SIG-M5 (cell line): Measurements from ENCODE around the gene DSG2.

Experiments
- DNase-seq: peaks from one replicate; lab custom pipeline; 2025; lab: John Stamatoyannopoulos, UW

DSG2 gene

DNA sequence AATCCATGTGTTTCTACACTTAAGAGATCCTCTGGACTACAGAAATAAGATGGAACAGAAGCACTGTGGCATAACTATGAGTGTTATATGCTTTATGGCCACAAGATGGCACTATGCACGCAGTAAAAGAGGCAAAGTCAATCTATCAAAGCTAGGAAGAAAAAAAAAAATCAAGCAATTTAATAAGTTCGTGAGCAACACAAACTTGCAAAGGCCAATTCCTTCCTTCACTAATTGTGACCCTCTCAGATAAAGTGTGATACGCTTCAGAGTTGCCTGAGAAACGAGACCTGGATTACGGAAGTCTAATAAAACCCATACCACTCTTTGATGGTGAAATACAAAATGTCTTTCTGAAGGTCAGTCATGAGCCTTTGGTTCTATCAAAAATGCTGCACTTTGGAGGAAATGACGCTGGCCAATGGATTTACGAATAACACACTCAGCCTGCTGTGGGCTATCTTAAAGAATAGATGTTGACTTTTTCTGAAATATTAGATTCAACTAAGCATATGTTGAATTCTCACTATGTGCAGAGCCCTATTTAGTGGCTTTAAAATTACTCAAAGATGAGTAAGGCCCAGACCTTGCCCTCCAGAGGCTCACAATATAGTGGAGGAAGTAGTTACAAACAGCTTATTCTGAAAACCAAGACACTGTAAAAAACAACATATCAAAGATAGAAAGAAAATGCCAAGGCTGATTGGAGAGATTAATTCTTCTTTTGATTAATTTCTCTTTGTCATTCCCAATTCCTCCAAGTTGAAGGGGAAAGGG, 58.2 kb downstream of the DSG2 start:
- DNase-seq: no peak

DNA sequence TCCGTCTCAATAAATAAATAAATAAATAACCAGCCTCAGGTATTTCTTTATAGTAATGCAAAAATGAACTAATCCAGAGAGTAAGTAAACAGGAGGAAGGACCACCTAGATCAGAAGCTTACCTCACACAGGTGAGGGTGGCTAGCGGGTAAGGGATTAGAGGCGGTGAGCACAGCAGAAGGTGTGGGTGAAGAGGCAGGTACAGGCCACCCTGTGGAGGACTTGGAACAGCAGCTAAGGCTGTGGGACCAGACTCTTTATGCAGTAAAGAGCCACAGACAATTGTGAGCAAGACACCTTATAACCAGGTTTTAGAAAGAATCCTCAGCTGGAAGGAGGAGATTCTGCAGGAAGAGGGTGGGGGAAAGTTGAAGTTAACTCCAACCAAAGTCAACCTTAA, 59.5 kb downstream of the DSG2 start:
- DNase-seq: no peak

DNA sequence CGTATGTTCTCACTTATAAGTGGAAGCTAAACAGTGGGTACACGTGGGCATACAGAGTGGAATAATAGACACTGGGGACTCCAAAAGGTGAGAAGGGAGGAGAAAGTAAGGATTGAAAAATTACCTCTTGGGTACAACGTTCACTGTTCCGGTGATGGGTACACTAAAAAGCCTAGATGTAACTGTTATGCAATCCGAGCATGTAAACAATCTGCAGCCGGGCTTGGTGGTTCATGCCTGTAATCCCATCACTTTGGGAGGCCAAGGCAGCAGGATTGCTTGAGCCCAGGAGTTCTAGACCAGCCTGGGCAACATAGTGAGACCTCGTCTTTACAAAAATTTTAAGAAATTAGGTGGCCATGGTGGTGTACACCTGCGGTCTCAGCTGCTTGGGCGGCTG, 60.6 kb downstream of the DSG2 start:
- no peak for DNase-seq

DNA sequence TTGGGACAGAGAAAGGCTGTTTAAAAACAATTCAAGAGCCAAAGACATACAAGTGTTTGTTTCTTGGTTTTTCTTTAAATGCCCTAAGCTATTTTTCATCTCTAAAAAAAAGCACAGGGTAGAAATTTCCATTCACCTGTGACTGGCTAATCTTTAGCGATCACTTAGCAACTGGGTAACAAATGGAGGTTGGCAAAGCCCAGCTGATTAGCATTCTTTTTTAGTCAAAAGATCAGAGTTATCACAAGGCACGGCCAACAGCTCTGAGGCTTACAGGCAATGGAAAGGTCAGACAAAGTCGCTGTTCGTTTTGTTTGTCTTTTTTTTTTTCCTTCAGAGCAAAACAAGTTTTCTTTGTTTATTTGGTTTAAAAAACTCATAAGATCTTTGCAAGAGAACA, 64.7 kb downstream of the DSG2 start:
- DNase-seq: no peak

DNA sequence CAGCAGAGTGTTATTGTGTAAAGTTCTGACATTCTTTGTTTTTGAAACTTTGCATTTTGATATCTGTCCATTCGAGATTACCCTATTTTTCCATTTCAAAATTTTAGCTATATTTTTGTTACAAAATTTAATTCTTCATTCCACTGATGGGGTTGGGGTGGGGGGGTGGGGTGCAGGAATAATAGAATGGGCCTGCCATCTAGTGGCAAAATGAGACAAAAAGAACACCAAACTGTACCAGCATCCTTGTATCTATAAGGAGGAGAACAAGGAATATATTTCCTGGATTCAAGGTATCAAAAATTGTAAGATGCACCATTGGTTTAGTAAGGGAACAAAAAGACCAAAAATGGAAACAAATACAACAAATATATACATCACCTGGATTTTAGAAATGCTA, 65.8 kb downstream of the DSG2 start:
- DNase-seq: no peak

DNA sequence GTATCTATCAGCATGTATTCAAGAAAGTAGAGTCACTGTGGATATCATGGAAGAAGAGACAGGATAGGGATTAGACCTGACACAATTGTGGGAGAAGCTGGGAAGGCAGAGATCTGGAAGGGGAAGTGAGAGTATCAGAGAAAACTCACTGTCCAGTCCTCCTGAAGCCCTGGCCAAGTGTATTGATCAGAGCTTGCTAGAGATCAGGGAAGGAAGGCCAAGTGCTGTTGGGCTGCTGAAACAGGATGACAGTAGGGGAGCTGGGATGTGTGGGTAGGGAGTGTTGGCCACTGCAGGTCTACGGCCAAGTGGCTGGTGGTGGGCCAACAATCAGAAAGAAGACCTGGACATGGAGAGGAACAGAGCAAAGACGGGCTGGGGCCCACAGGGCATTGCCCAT, 67.4 kb downstream of the DSG2 start:
- DNase-seq: no peak

DNA sequence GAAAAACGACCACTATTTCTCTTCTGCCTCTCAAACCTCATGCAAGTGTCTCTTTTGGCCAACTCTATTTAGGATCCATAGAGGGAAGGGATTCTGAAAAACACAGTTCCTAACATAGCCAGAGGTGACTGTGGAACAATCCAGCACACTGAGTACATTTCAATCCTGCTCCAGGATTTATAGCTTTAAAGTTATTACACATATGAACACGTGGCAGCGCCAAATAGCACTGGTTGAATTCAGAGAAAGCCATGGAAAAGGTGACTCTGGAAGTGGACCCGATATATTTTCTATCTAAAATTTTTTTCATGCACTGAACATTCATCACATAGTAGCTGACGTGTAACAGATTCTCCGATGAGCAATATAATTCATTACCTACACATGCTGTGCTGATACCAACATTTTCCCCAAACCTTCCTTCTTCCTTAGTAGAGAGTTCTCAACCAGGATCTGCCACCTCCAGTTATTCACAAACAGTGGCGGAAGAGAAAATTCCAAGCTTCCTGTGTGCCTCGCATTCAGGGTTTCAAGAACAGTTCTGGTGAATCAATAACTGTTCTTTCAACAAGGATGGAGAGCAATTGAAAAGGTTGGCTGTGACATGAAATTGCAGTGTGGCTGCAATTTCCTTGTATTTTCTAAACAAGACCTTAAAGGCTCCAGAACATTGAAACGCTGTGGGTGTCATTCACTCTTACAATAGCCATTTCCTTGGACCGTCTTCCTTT, 68.0 kb downstream of the DSG2 start:
- DNase-seq: no peak

DNA sequence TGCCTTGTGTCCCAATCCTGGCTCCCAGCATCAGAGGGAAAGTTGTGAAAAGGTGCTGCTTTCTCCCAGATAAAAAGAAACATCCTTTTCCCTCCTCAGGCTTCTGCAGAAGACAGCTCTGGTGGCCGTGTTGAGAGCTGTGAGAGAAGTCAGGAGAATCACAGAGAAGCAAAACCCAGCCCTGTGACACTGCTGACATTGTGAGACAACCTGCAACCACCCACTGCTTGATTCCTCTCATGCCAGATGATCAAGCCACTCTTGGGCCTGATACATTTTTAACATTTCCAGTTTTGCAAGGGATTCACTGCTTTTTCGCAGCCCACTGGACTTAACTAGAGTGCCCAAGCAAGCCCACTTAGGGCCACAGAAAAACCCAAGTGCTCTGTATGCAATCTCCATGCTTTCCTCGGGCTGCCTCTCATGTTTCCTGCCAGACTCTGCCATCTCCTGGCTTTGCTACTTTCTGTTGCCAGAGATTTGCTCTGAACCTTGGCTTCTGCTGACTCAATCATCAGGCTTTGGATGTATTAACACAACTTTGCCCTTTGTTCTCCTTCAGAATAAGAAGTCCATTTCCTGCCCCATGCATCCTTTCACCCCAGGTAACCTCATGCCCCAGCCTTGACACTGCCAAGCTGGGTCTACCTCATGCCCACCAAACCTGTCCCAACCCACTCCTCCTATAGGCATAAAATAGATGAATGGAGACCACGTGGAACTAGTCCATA, 68.8 kb downstream of the DSG2 start:
- no peak for DNase-seq

DNA sequence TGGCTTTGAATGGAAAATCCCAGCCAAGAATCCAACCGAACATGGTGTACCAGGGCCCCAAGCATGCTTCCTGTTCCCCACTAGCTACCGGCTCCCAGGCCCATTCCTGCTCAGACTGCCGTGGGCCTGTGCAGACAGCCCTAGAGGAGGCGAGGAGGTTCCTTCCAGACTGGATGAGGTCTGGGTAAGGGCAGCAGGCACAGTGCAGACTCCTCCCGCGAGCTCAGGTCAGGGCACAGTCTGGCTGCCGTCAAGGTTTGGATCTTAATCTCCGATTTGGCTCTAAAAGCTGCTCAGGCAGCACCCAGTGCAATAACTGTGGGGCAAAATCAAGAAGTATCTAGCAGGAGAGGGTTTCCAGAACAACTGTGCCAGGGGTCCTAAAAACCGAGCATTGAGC, 74.4 kb downstream of the DSG2 start:
- DNase-seq: no peak

DNA sequence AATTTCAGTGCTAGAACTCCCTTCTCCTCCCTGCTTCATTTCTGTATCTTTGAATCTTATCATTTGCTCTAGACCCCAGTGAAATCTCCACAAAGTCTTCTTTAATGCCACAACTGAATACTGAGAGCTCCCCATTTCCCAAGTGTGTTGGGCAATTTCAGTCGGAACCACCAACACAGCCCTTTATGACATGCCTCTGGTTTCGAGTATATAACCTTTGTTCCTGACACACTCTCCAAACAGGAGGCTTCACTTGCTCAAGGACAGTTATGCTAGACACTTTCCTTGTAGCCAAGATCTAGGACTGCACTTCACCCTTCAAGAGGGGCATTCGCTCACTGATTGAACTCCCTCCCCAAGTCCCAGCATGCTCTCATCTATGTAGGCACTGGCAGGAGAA, 75.1 kb downstream of the DSG2 start:
- no peak for DNase-seq

DNA sequence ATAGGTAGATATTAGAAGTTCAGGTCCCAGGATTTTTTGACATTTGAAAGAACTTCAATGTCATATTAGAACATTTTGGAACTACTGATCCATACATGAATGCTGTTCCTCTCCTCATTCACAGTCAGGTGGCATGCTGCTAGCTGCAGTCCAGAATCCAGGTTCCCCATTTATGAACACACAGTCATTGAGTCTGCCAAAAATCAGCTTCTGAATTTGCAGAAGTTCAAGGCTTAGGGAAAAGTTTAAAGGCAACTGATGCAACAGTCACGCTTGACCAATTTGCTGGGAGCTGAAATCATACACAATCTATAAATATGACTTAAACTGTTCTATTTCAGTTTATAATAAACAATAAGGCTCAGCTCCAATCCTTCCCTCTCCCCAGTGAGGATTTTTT, 76.4 kb downstream of the DSG2 start:
- peak; percentile 22 for DNase-seq

DNA sequence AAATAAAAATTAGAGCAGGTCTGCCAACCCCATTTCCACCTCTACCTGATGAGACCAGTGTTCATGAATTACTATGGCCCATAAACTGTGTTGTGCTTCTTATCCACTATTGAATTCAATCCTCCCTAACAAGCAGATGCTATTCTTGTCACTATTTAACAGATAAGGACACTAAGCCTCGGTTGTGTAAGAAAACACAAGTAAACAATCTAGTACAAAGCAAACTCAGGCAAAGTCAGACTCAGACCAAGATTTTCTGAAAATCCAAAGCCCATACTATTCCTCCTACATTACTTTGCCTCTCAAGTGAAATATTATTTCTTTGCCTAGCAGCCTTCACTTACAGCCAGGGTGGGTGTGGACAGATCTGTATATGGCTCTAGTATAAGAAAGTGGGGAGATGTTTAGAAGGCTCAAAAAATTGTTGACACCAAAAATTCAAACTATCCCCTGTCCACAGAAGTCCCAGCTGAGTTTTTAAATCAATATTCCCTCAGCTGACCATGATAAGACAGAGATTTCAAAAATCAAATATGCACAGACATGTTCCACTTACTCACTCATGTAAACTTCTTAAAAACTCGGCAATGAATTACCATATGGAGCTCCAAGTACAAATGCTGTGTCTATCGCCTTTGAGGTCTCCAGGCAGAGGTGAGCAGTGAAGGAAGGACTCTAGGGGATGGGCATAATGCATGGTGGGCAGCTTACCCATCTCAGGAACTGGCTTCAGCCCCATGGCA, 77.7 kb downstream of the DSG2 start:
- no peak for DNase-seq

DNA sequence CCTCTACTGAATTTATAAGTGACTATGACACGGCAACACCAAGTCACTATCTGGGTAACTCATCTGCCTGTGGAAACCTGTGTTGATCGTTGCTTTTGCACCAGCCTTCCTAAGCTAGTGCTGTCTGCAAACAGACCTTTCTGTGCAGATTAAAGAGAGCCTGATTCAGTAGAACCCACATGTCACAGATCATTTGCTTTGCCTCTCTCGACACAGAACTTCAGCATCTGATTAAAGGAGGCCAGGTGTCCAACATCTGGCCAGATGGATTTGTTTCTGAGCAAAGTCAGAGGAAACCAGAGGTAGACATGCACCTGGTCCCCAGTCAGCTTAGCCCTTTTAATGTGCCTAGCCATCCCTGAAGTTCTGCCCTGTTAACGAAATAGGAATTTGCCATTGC, 78.7 kb downstream of the DSG2 start:
- no peak for DNase-seq

DNA sequence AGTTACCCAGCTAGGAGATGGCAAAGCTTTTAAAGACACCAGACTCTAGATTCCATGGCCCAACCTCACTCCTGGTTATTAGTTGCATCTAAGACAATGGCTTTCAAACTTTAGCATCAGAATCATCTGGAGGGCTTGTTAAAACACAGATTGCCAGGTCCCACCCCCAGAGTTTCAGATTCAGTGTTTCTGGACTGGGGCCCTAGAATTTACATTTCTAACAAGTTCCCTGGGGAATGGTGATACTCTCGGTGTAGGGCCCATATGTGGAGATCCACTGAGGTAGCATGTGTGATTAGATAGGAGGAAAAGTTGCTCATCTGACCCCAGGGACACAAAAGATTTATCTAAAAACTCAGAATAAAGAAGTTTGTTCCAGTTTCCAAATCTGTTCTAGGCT, 79.2 kb downstream of the DSG2 start:
- no peak for DNase-seq

DNA sequence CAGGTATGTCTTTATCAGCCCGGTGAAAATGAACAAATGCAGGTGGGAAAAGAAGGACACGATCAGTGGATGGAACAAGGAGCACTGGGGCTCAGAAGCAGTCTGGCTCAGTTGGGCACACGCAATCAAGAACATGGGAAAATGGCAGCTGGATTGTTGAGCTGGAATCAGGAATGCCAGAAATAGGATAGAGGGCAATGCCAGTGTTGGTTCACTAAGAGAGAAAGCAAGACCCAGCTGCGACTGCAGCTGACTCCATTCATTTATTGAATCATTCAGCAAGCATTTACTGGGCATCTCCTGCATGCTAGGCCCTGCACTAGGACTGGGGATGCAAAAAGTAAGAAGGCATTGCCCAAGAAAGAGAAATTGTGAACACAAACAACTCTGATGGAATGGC, 80.1 kb downstream of the DSG2 start:
- DNase-seq: no peak

DNA sequence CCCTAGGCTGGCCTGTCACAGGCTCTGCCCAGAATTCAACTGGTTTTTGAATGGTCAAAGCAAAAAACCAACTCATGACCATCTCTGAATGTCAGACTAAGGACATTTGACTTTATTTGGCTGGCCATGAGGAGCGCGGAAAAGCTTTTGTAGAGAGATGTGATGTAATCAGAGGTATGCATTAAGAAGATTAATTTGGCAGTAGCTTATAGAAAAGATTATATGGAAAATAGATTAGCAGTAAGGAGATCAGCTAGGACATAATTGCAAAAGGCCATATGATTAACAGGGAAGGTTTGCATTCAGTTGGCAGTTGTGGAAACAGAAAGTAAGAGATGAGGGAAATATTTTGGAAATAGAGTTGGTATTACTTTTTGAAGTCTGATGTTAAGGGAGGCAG, 81.4 kb downstream of the DSG2 start:
- no peak for DNase-seq

DNA sequence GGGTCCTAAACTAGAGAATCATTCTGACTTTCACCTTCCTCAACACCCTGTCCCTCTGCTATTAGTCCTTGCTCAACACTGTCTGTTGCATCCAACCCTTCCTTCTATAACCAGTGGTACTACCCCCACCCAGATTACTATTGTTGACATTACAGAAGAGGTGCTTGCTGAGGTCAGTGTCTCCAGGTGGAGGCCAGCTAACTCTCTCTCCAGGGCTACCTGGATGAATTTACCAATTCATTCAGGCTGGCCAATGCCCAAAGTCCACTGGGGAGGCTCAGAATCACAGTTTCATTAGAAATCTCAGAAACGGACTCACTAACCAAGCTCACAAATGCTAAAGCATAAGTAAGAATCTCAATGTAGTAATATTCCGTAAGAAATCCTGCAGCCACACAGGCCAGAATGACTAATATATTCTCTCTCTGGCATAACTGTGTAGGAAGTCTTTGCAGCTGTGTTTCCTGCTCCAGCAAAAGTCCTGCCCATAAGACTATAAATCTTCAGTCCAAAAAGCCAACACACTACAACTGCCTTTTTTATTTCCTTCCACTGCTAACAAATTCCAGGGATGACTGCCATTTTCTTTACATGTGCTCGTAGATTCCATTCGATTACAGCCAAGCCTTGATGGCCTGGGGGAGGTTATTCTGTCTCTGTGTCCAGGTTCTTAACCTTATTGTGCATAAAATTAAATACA, 83.7 kb downstream of the DSG2 start:
- DNase-seq: no peak

DNA sequence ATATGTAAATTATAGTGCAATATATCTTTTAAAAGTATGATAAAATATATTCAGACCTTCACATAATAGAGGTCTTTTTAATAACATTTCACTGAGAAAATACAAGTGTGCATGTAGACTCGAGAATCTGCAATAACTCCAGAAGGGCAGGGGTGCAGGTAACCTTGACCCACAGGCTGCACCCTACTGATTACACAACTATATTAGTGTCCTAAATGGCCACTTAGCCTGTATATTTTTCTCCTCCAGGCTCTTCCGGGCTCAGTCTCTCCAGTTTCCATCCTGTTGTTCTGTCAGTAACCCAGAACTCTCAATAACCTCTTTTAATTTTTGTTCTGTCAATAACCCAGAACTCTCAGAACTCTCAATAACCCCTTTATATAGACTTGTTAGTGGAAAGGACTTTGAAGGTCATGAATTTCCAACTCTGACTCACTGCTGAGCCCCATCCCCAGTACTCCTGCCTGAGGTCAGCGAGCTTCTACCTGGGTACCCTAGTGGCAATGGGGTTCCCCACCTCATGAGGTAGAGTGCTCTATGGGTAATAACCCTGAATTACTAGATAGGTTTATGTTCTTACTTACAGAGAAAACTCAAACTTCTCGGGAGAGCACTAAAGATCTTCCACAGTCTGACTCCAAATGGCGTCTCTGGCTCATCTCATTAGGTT, 85.3 kb downstream of the DSG2 start:
- DNase-seq: no peak

DNA sequence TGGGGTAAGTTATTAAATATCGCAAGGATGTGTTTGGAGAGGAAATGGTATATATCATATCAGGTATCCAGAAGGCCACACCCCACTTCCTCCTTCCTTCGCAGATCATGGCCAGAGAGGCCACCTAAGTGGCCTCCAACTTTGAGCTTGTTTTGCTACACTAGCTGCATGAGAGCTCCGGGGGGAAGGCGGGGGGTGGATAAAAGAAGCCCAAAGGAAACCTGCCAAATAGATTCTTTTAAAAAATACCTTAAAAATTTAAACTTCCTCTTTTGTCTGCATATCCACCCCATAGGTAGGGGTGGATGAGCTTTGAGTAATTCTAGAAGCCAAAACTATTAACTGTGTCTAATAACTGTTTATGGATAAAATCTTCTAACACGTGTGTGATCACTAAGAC, 88.0 kb downstream of the DSG2 start:
- DNase-seq: no peak

DNA sequence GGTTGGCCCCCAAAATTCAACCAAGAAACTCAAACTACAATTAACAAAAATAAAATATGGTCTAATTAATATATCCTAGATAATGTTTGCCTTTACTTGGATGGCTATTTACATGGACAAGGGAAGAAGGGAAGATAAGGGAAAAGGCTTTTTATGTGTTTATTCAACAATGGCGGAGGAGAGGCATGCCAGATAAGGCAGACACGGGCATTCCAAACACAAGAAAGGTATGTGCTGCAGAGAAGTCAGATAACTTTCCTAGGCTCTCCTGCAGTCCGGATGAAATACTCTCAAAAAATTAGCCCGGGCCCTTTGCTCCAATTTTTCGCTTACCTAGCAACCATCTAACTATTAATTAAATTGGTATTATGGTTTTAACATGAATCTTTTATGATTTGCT, 88.6 kb downstream of the DSG2 start:
- no peak for DNase-seq

DNA sequence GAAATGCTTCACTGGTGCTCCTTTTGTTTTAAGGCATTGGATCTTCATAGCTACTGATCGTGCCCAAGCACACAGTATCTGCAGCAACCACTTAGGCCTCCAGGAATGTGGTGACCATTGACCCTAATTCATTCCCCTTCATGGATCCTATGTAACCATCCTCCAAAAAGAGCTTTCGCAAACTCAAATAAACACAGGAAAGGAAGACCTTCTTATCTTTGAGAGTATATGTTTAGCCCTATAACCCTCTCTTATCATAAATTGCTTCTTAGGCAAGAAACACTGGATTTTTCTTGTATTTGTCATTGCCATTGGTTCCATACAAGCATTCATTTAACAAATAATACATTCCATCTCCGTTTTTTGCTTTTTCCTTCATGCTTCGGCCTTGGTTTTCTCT, 89.6 kb downstream of the DSG2 start:
- no peak for DNase-seq
